HFFc6 (cell line): ENCODE results near the gene ZW10. TPM values are rescaled to one million over a fixed set of nuclear protein-coding genes. Genes with fewer than 3 reads are reported as not detected.

Experiments
- DNase-seq: peaks from one replicate; pipeline ENCODE4 v3.0.0-alpha.2; 2018
- H3K27ac Mint-ChIP-seq: 2 replicates; pipeline ENCODE4 v1.8.0; 2020; ENCODE audit warnings: mild to moderate bottlenecking, mixed read lengths
- H3K27me3 Mint-ChIP-seq: 2 replicates; pipeline ENCODE4 v1.8.0; 2021; ENCODE audit warnings: mild to moderate bottlenecking, moderate library complexity, mixed read lengths; ENCODE audit not compliant: insufficient read depth
- H3K36me3 Mint-ChIP-seq: 2 replicates; pipeline ENCODE4 v1.8.0; 2021; ENCODE audit warnings: low read depth, mixed read lengths
- H3K4me1 Mint-ChIP-seq: 2 replicates; pipeline ENCODE4 v1.8.0; 2020; ENCODE audit warnings: low read depth, mixed read lengths
- H3K4me3 Mint-ChIP-seq: 2 replicates; pipeline ENCODE4 v1.8.0; 2020; ENCODE audit warnings: mild to moderate bottlenecking, moderate library complexity, mixed read lengths
- H3K9me3 Mint-ChIP-seq: 2 replicates; pipeline ENCODE4 v1.8.0; 2020; ENCODE audit warnings: mild to moderate bottlenecking, mixed read lengths
- CTCF ChIP-seq: fragments of 200-600 bp; sonication (generic); IDR thresholded peaks from 2 replicates; pipeline ENCODE4 v1.5.0; 2021; ENCODE audit warnings: antibody characterized with exemption, mild to moderate bottlenecking
- total RNA-seq, 6 experiments: library from RNA; stranded (reverse); fragmentation: NEBNext Ultra II Directional; extraction: Animal tissue kit (Norgen Biotek cat#: 25700); gene quantifications; 2 replicates in 1 of 6; 3 replicates in 5 of 6; pipeline ENCODE4 v1.2.3, GENCODE V29; 2021

The ZW10 gene
- total RNA-seq, 6 experiments from 2014 or later, result 15.8 to 21.2 (median 18.1) TPM

DNA sequence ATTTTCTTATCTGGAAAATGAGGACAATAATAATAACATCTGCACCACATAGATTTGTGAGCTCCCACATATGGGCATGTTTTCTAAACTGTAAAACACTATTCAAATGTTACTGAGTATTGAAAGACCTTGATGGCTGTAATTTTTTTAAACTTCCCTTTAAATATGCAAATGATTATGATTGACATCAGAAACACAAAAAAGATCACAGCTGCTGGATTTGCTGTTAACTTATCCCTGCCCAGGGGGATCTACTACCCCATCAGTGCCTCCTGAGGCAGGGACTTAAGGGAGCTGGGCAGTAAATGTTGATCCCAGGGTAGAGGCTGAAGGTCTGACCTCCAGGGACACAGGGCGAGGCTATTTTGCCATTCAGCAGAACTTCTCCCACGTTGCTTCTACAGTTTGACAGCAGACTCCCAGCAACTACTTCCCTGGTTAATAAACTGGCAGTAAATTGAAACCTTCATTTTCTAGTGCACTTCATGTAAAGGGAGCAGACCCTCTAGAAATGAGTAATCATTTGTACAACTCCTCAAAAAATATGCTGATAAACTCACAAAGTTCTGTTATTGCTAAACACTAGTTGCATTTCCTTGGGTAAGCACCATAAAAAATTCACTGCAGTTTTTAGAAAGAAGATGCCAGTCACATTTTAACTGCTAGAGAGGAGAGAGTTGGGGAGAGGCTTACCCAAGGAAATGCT lies 87.7 kb downstream of the ZW10 start:
- H3K27ac Mint-ChIP-seq, result no peak overlapping the region
- peaks cover 7% of the 10 kb centered on the region; the same call in 1 of the 2 replicates for H3K4me1 Mint-ChIP-seq
- peaks cover 10% of the 10 kb centered on the region for H3K27me3 Mint-ChIP-seq
- no peaks in the 10 kb centered on the region for H3K36me3 Mint-ChIP-seq
- no peak for DNase-seq
- no peak overlapping the region for H3K4me3 Mint-ChIP-seq
- no peak for TF ChIP-seq CTCF
- peaks cover 4% of the 10 kb centered on the region for H3K9me3 Mint-ChIP-seq

GRCh38 chr11:113684496-113684895 lies 89.0 kb downstream of the ZW10 start:
- TF ChIP-seq CTCF, result no peak
- Mint-ChIP-seq H3K27me3 (peaks cover 12% of the 10 kb centered on the region), H3K36me3 (no peaks in the 10 kb centered on the region), H3K9me3 (no peaks in the 10 kb centered on the region; the same call in 1 of the 2 replicates), H3K4me3 (no peak overlapping the region), H3K4me1 (no peaks in the 10 kb centered on the region), H3K27ac (no peak overlapping the region)
- DNase-seq, result no peak

DNA sequence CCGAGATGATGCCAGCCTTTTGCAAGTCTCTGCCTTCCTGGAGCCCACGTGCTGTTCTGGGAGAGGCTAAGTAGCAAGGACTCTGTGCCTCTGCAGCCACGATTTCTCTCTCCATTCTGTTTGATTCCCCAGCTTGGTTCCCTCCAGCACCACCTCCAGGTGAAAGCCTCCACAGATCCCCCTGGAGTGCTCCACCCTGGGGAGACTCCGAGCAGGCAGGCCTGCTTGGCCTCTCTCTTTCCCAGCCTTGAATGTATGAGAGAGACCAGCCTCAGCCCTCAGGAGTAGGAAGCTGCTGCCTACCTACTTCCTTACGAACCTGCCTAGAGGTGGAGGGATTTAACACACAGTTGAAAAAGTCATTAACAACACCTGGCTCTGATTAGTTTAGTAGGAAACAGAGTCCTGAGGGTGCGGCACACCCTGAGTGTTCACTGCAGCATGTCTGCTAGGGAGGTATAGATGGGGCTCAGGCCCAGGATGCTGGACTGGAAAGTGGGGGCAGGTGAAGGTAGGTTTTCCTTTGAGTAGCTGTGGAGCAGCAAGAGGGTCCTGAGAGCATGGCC lies 89.9 kb downstream of the ZW10 start:
- H3K36me3 Mint-ChIP-seq, result no peaks in the 10 kb centered on the region
- H3K4me3 Mint-ChIP-seq, result no peak overlapping the region
- TF ChIP-seq CTCF, result no peak
- no peak overlapping the region for H3K27ac Mint-ChIP-seq
- DNase-seq, result no peak
- peaks cover 12% of the 10 kb centered on the region for H3K27me3 Mint-ChIP-seq
- H3K4me1 Mint-ChIP-seq, result no peaks in the 10 kb centered on the region
- no peaks in the 10 kb centered on the region; the same call in 1 of the 2 replicates for H3K9me3 Mint-ChIP-seq

Other genes with a start within 250 kb of the ZW10 start
- under 1 TPM in 2 of 6 experiments, not detected in 4; 0.08 to 0.24 TPM for gene TMPRSS5, start 67.4 kb downstream of the ZW10 start, total RNA-seq
- not detected for gene CLDN25, start 6.1 kb upstream of the ZW10 start, total RNA-seq
- 10 to 100 TPM; 15.4 to 21.5 (median 17.8) TPM for gene USP28, start 101.9 kb upstream of the ZW10 start, total RNA-seq
- gene HTR3B, start 131.1 kb upstream of the ZW10 start, total RNA-seq, result not detected
- gene HTR3A, start 201.4 kb upstream of the ZW10 start, total RNA-seq, result not detected